GM21447 (cell line): Measurements from ENCODE around the gene GNAQ.
"Not testable (repeated sequence)": the region's sequence is repeated elsewhere in the genome, so short reads cannot be mapped to it uniquely, and the experiment has no call there.

Experiments
- ATAC-seq: cut with Tn5 transposase; IDR thresholded peaks from one replicate; pipeline ENCODE4 v1.9.1; 2021; ENCODE audit not compliant: unreplicated experiment

Gene GNAQ

GRCh38 chr9:77708064-77708815, 323.4 kb downstream of the GNAQ start:
- no peak for ATAC-seq

GRCh38 chr9:77707383-77708063, 324.1 kb downstream of the GNAQ start:
- ATAC-seq = no peak

DNA sequence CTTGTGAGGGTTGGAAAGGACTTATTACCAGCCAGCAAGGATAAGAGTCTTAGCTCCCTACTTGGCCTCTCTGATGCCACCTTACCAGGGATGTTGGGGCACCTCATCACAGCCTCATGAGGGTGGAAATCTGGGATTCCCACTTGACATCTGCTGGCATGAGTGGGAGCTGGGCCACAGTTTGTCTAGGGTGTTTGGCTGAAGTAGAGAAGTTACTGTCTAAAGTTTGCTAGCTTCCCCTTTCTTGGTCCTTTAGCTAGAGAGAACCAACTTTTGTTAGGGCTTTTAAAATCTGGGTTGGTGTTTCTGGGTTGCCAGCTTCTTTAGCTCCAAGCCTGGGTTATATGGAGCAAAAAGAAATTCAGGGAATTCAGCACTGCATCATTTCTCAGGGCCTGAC, 326.0 kb downstream of the GNAQ start:
- ATAC-seq = no peak

DNA sequence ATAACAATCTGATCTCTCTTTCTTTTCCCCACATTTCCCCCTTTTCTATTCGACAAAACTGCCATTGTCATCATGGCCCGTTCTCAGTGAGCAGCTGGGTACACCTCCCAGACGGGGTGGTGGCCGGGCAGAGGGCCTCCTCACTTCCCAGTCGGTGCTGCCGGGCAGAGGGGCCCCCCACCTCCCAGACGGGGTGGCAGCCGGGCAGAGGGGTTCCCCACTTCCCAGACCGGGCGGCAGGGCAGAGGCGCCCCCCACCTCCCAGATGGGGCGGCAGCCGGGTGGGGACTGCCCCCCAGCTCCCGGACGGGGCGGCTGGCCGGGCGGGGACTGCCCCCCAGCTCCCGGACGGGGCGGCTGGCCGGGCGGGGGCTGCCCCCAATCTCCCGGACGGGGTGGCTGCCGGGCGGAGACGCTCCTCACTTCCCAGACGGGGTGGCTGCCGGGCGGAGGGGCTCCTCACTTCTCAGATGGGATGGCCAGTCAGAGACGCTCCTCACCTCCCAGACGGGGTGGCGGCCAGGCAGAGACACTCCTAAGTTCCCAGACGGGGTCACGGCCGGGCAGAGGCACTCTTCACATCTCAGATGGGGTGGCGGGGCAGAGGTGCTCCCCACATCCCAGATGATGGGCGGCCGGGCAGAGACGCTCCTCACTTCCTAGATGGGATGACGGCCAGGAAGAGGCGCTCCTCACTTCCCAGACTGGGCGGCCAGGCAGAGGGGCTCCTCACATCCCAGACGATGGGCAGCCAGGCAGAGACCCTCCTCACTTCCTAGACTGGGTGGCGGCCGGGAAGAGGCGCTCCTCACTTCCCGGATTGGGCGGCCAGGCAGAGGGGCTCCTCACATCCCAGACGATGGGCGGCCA, 328.9 kb downstream of the GNAQ start:
- ATAC-seq = not testable (repeated sequence)

GRCh38 chr9:77697238-77697984, 334.2 kb downstream of the GNAQ start:
- ATAC-seq = no peak

DNA sequence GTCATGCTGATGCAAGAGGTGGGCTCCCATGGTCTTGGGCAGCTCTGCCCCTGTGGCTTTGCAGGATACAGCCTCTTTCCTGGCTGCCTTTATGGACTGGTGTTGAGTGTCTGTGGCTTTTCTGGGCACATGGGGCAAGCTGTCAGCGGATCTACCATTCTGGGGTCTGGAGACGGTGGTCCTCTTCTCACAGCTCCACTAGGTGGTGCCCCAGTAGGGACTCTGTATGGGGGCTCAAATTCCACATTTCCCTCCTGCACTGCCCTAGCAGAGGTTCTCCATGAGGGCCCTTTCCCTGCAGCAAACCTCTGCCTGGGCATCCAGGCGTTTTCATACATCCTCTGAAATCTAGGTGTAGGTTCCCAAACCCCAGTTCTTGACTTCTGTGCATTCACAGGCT, 340.9 kb downstream of the GNAQ start:
- ATAC-seq = not testable (repeated sequence)

DNA sequence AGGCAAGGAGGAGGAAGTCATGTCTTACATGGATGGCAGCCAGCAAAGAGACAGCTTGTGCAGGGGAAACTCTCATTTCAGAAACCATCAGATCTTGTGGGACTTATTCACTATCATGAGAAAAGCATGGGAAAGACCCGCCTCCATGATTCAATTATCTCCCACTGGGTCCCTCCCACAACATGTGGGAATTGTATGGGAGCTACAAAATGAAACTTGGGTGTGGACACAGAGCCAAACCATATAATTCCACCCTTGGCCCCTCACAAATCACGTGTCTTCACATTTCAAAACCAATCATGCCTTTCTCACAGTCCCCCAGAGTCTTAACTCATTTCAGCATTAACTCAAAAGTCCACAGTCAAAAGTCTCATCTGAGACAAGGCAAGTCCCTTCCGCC, 341.5 kb downstream of the GNAQ start:
- not testable (repeated sequence) for ATAC-seq

DNA sequence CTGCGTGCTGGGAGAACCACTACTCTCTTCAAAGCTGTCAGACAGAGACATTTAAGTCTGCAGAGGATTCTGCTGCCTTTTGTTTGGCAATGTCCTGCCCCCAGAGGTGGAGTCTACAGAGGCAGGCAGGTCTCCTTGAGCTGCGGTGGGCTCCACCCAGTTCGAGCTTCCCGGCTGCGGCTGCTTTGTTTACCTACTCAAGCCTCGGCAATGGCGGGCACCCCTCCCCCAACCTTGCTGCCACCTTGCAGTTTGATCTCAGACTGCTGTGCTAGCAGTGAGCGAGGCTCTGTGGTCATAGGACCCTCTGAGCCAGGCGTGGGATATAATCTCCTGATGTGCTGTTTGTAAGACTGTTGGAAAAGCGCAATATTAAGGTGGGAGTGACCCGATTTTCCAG, 343.9 kb downstream of the GNAQ start:
- not testable (repeated sequence) for ATAC-seq

- ATAC-seq = no peak
Observed at GRCh38 chr9:77680581-77680980, 351.0 kb downstream of the GNAQ start.

DNA sequence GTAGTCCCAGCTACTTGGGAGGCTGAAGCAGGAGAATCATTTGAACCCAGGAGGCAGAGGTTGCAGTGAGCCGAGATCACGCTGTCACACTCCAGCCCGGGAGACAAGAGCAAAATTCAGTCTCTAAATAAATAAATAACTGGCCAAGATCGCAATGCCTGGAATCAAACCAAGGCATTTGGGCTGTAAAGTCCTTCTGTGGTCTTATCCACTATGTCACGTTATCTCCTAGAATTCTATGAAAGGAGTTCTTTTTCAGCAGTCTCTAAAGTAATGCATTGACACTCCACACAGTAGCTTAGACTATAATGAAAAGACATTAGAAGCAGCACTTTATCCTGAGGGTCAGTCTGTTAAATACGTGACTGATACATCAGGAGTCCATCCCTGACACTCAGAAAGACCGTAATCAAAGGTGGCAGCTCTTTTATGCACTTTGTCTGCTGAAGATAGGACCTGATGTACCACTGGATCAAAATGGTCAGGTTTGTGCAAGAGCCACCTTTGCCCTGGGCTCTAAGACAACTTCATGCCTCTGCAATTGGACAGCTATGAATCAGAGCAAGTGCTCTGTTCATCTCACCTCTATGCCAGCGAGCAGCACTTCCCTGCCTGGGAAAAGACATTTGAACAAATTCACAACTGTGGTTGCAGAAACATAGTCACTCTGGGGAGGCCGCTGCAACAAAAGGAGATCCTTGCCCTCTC, 351.8 kb downstream of the GNAQ start:
- ATAC-seq = no peak

DNA sequence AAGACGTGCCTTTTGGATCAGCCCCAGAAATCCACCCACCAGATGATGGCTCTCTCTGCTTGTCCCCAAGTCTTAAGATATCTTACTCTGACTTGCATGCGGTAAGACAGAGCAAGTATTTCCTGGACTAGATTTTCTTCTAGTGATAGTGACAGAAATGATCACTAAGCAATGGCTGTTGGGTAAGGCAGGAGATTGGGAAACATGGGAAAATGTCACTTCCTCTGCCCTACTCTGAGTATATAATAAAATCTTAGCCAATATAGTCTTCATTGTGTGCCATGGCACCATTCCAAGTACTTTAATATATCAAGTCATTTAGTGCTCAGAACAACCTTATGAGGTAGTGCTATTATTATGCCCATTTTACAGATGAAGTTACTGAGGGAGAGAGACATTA, 352.5 kb downstream of the GNAQ start:
- ATAC-seq = no peak

GRCh38 chr9:77677957-77678535, 353.6 kb downstream of the GNAQ start:
- ATAC-seq = no peak

- no peak for ATAC-seq
Observed at GRCh38 chr9:77677397-77677796, 354.2 kb downstream of the GNAQ start.

DNA sequence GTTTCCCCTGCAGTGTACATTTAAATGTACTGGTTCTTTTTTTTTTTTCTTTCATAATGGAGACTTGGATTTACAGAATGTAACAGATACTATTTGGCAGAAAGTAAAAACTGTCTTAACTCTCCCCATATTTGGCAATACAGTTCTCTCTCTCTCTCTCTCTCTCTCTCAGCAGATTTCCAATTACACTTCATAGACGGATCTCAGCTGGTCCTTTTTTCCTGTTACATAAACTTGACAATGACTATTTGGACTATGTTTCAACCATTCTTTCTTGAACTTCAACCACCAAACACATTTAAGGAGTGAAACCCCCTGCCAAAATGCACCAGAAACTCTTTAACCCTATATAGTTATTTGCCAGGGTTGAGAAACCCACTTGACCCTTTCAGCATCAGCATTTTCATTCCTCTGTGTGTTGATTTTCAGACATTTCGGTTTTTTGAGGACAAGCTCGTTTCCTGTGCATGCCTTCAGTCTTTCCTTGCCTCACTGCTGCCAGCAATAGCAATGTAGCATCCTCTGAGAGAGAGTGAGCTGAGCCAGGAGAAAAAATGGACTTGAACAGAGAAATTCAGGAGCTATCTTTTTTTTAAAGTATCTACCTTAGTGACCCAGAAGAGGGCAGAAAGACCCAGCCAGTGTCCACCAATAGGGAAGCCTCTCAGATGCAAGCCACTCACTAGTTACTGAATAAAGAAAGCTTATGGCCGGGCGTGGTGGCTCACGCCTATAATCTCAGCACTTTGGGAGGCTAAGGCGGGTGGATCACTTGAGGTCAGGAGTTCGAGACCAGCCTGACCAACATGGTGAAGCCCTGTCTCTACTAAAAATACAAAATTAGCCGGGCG, 357.4 kb downstream of the GNAQ start:
- ATAC-seq = no peak

DNA sequence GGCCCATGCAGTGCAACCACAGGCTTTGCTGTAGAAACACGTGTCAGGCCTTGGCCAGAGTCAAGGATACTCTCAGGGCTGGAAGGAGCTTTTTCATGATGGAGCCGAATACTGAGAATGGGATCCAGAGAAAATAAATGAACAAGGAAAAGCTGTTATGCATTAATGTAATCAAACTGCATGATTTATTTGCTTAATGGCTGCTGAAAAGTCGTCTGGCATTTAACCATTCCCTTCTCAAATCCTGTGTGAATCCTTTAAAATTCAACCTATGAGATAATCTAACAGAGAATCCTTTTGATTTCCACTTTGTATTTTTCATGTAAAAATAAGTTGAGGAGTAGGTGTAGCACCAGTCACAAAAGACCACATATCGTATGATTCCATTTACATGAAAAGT, 359.4 kb downstream of the GNAQ start:
- no peak for ATAC-seq

DNA sequence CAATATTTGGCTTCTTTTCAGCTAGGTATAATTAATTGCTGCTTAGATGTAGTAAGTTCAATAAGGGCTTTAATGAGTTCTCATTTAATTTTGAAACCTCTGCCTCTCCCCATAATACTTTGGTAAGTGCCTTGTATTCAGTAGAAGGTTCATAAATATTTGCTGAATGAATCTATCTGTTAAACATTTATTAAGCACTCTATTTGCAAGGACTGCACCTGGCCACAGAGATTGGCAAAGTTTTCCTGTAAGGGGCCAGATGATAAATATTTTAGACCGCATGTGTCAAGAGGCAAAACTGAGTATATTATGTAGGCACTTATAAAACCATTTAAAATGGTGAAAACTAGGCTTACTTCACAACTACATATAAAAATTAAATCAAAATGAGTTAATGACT, 364.5 kb downstream of the GNAQ start:
- no peak for ATAC-seq
